Measurements from ENCODE around the gene RIC8B. TPM values are rescaled to one million over a fixed set of nuclear protein-coding genes. Genes with fewer than 3 reads are reported as not detected.

Gene RIC8B
- total RNA-seq, 1 experiment from 2014 or later: 29.0 TPM

DNA sequence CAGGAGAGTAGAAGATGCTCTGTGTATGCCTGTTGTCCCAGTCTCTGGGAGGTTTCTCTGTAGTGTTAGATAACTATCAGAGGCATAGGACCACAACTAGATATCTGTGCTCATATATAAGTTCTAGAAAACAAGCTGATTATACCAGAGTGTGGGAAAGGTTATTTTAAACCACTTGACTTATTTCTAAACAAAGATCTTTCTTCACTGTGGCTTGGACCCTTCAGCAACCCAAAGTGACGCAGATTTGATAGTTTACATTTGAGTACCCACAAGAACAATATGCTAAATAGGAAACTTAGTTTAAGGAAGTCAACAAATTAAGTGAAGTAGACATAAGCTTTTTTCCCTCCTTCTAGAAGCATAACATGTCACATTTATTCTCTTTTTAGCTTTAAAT is 41.3 kb downstream of the RIC8B start:
- Histone ChIP-seq H3K27me3 (ENCODE audit: insufficient read depth, low read length) (no peaks in the 10 kb centered on the region), H3K23ac (ENCODE audit: insufficient read length, low read depth, low read length) (no peak overlapping the region), H2BK15ac (ENCODE audit: low read depth, low read length) (no peak overlapping the region), H2BK12ac (ENCODE audit: insufficient read length, low read depth, low read length) (no peak overlapping the region), H2BK5ac (ENCODE audit: insufficient read length, low read length) (no peak overlapping the region), H2AK5ac (ENCODE audit: insufficient read length, low read length) (no peak overlapping the region), H3K4me2 (ENCODE audit: insufficient read depth, insufficient read length, low read length) (no peak overlapping the region), H4K20me1 (ENCODE audit: control insufficient read depth, insufficient read depth, insufficient read length) (no peaks in the 10 kb centered on the region), H2AFZ (ENCODE audit: low read length) (no peak overlapping the region), H3K9ac (ENCODE audit: extremely low read depth, insufficient read length, low read length) (no peak overlapping the region), H2BK20ac (ENCODE audit: low read depth, low read length, poor library complexity, severe bottlenecking) (no peak overlapping the region), H4K8ac (replicated peaks; ENCODE audit: insufficient read length, low read depth, low read length) (no peak overlapping the region), H3K4ac (ENCODE audit: low read depth, low read length) (no peak overlapping the region), H3K27ac (ENCODE audit: insufficient read length, low read depth, low read length) (no peak overlapping the region), H3K79me1 (ENCODE audit: insufficient read depth, low read depth, low read length, poor library complexity, severe bottlenecking) (peaks cover 3% of the 10 kb centered on the region), H3T11ph (ENCODE audit: low read length) (no peak overlapping the region), H3K56ac (ENCODE audit: insufficient read length, low read depth, low read length) (no peak overlapping the region), H3K79me2 (ENCODE audit: insufficient read depth, low read length) (no peaks in the 10 kb centered on the region), H3K18ac (ENCODE audit: insufficient read length, low read depth, low read length) (no peak overlapping the region), H2BK120ac (ENCODE audit: low read depth, low read length, poor library complexity, severe bottlenecking) (no peak overlapping the region), H3K14ac (ENCODE audit: insufficient read depth, low read length) (no peak overlapping the region), H4K5ac (ENCODE audit: insufficient read length, low read depth, low read length) (no peak overlapping the region), H3K23me2 (ENCODE audit: insufficient read length, low read depth, low read length, poor library complexity, severe bottlenecking) (no peaks in the 10 kb centered on the region), H3K9me3 (ENCODE audit: control insufficient read depth, low read depth, low read length) (no peaks in the 10 kb centered on the region), H3K4me1 (ENCODE audit: insufficient read depth, low read length) (no peaks in the 10 kb centered on the region), H4K91ac (ENCODE audit: insufficient read length, low read depth, low read length) (no peak overlapping the region)
- peaks cover 29 to 30% of the 10 kb centered on the region in 2 experiments for H3K4me1 Mint-ChIP-seq
- DNase-seq: no peak
- no CpG with 5 or more reads among the region's 1 CpG for WGBS (ENCODE audit: extremely low coverage, insufficient read length, low lambda C conversion rate)
- H3K9me3 Mint-ChIP-seq: no peaks in the 10 kb centered on the region
- TF ChIP-seq, protein P1, sequence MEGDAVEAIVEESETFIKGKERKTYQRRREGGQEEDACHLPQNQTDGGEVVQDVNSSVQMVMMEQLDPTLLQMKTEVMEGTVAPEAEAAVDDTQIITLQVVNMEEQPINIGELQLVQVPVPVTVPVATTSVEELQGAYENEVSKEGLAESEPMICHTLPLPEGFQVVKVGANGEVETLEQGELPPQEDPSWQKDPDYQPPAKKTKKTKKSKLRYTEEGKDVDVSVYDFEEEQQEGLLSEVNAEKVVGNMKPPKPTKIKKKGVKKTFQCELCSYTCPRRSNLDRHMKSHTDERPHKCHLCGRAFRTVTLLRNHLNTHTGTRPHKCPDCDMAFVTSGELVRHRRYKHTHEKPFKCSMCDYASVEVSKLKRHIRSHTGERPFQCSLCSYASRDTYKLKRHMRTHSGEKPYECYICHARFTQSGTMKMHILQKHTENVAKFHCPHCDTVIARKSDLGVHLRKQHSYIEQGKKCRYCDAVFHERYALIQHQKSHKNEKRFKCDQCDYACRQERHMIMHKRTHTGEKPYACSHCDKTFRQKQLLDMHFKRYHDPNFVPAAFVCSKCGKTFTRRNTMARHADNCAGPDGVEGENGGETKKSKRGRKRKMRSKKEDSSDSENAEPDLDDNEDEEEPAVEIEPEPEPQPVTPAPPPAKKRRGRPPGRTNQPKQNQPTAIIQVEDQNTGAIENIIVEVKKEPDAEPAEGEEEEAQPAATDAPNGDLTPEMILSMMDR (conservative IDR thresholded peaks at IDR 0.05): no peak
- no peaks in the 10 kb centered on the region for H3K27me3 Mint-ChIP-seq (ENCODE audit: low read depth)
- H3K27ac Mint-ChIP-seq: peak overlapping the region; percentile 0 to 81 (median 23); a peak in 4 of 7 replicates
- peaks cover 0 to 22% (median 21%) of the 10 kb centered on the region in 3 experiments; a peak in 6 of 7 replicates for H3K36me3 Mint-ChIP-seq (ENCODE audit: insufficient read depth in 1 of 3, low read depth in 3 of 3)
- H3K4me3 Mint-ChIP-seq: no peak overlapping the region

Measured in H9 (cell line).